HepG2 (cell line): ENCODE measurements around the gene KCNK15. TPM values are rescaled to one million over a fixed set of nuclear protein-coding genes. Genes with fewer than 3 reads are reported as not detected.
A peak's percentile ranks its signal among the peaks of the same experiment; 100 is the strongest.

Experiments
- AHDC1 ChIP-seq: sonication (generic); formaldehyde crosslinking; IDR thresholded peaks from 2 replicates; pipeline ENCODE4 v1.5.1; 2020; ENCODE audit warnings: mild to moderate bottlenecking, missing genetic modification reagents, borderline replicate concordance
- FOXA3 ChIP-seq: IDR thresholded peaks from 2 replicates; pipeline ENCODE4 v1.6.1; 2016; ENCODE audit warnings: missing genetic modification reagents, missing compliant biosample characterization
- GMEB1 ChIP-seq: sonication (generic); formaldehyde crosslinking; IDR thresholded peaks from 2 replicates; pipeline ENCODE4 v1.5.1; 2020; ENCODE audit warnings: missing genetic modification reagents, mild to moderate bottlenecking, borderline replicate concordance
- HNF4G ChIP-seq, 2 experiments: sonication (generic) in 1 of 2; formaldehyde crosslinking in 1 of 2; IDR thresholded peaks; 2 replicates each; pipeline versions ENCODE4 v1.4.0 to v1.6.1; 2011 to 2020; ENCODE audit warnings: borderline replicate concordance in 2 of 2, low read depth in 2 of 2, mild to moderate bottlenecking in 2 of 2, low read length in 1 of 2, missing genetic modification reagents in 1 of 2, moderate library complexity in 1 of 2
- MAX ChIP-seq: IDR thresholded peaks from 2 replicates; pipeline ENCODE4 v1.6.1; 2012; ENCODE audit warnings: inconsistent platforms
- MXD4 ChIP-seq: IDR thresholded peaks from 2 replicates; pipeline ENCODE4 v1.6.1; 2016; ENCODE audit warnings: mild to moderate bottlenecking, missing biosample characterization, missing genetic modification reagents
- PHF8 ChIP-seq: sonication (generic); formaldehyde crosslinking; IDR thresholded peaks from 2 replicates; pipeline ENCODE4 v1.5.0; 2020; ENCODE audit warnings: missing genetic modification reagents
- USF2 ChIP-seq, 2 experiments: sonication (generic) in 1 of 2; formaldehyde crosslinking in 1 of 2; IDR thresholded peaks; 2 replicates each; pipeline versions ENCODE4 v1.5.1 to v1.6.1; 2011 to 2020; ENCODE audit warnings: borderline replicate concordance in 1 of 2, low read depth in 1 of 2, low read length in 1 of 2, mild to moderate bottlenecking in 1 of 2, missing genetic modification reagents in 1 of 2, moderate library complexity in 1 of 2
- ZBTB3 ChIP-seq: sonication (generic); formaldehyde crosslinking; IDR thresholded peaks from 2 replicates; pipeline ENCODE4 v1.4.0; 2020; ENCODE audit warnings: low read depth, mild to moderate bottlenecking, moderate library complexity, missing genetic modification reagents, borderline replicate concordance
- ZGPAT ChIP-seq: IDR thresholded peaks from 2 replicates; pipeline ENCODE4 v1.6.1; 2016; ENCODE audit warnings: mild to moderate bottlenecking
- ZNF574 ChIP-seq: sonication (generic); formaldehyde crosslinking; IDR thresholded peaks from 2 replicates; pipeline ENCODE4 v1.4.0; 2020; ENCODE audit warnings: missing genetic modification reagents
- polyA plus RNA-seq, 8 experiments: library from polyadenylated mRNA; depleted of rRNA in 3 of 8; stranded (reverse) in 7 of 8; unstranded in 1 of 8; fragments of >200 nt; fragmentation: Illumina TruSeq in 4 of 8; extraction: Trizol in 4 of 8; gene quantifications; 2 replicates each; pipeline versions ENCODE4 v1.2.1 to v1.2.3, GENCODE V29; 2011 to 2016; ENCODE audit warnings: low read depth in 4 of 8, missing spikeins in 1 of 8, mixed read lengths in 1 of 8; ENCODE audit not compliant: insufficient read depth in 1 of 8
- total RNA-seq, 5 experiments: library from RNA; depleted of rRNA; stranded (reverse); fragments of >200 nt; fragmentation: Illumina TruSeq; extraction: Trizol; gene quantifications; 2 replicates each; pipeline ENCODE4 v1.2.3, GENCODE V29; 2016; ENCODE audit warnings: low read depth in 1 of 5

The KCNK15 gene
- total and polyA plus RNA-seq, 2 of the 13 experiments (the other 11 are each of a cell fraction or from before 2014, with no cell fraction given): 0.03 TPM; not detected in 1

GRCh38 chr20:44736170-44737021 lies 9.3 kb upstream of the KCNK15 start (continued):
- no peak for TF ChIP-seq AHDC1
- peak; percentile 65 for TF ChIP-seq ZNF574 (CRISPR knock-in tag)
- TF ChIP-seq HNF4G (IDR thresholded peaks at IDR 0.05; ENCODE audit: borderline replicate concordance, low read depth, low read length): peak; percentile 85
- peak; percentile 61; the same call in 1 of the 2 replicates for TF ChIP-seq HNF4G (CRISPR knock-in tag; IDR thresholded peaks at IDR 0.05; ENCODE audit: borderline replicate concordance, low read depth)
- peak; percentile 42; the same call in 1 of the 2 replicates for TF ChIP-seq GMEB1 (CRISPR knock-in tag)
- peak; percentile 48; the same call in 1 of the 2 replicates for TF ChIP-seq MAX
- TF ChIP-seq USF2 (IDR thresholded peaks at IDR 0.05; ENCODE audit: low read depth, low read length): peak; percentile 93
- TF ChIP-seq USF2 (CRISPR knock-in tag; IDR thresholded peaks at IDR 0.05; ENCODE audit: borderline replicate concordance): peak; percentile 97; the same call in 1 of the 2 replicates
- peak; percentile 57 for TF ChIP-seq PHF8 (CRISPR knock-in tag)
- TF ChIP-seq ZGPAT (CRISPR knock-in tag): peak; percentile 47; the same call in 1 of the 2 replicates
- no peak for TF ChIP-seq ZBTB3
- peak; percentile 32; the same call in 1 of the 2 replicates for TF ChIP-seq MXD4
- TF ChIP-seq FOXA3 (CRISPR knock-in tag): peak; percentile 36; the same call in 1 of the 2 replicates
